IPS DF 6.9 (cell line): ENCODE measurements around the gene PROX2.

ENCODE experiments used
- DNase-seq: peaks from one replicate; pipeline ENCODE4 v3.0.0-alpha.2; 2013; ENCODE audit warnings: low read depth, low spot score
- H3K27ac ChIP-seq: one replicate; pipeline ENCODE4 v1.5.1; 2013; ENCODE audit warnings: low read length, control low read depth
- H3K27me3 ChIP-seq: 2 replicates; pipeline ENCODE4 v1.6.1; 2013; ENCODE audit warnings: mild to moderate bottlenecking, low read length; ENCODE audit not compliant: control insufficient read depth, insufficient read depth
- H3K36me3 ChIP-seq: 2 replicates; pipeline ENCODE4 v1.6.1; 2013; ENCODE audit warnings: low read length; ENCODE audit not compliant: control insufficient read depth, insufficient read depth
- H3K4me1 ChIP-seq: 2 replicates; pipeline ENCODE4 v1.6.1; 2013; ENCODE audit warnings: low read length; ENCODE audit not compliant: control insufficient read depth, insufficient read depth
- H3K4me3 ChIP-seq: 2 replicates; pipeline ENCODE4 v1.5.1; 2013; ENCODE audit warnings: mild to moderate bottlenecking, low read length
- H3K9me3 ChIP-seq: 2 replicates; pipeline ENCODE4 v1.6.1; 2013; ENCODE audit warnings: low read length, inconsistent platforms; ENCODE audit not compliant: control insufficient read depth, insufficient read depth
- WGBS: extraction: QIAGEN DNeasy Blood & Tissue Kit; methylation state at CpG from one replicate; pipeline ENCODE4 v1.1.7; 2013; ENCODE audit warnings: mixed read lengths, missing lambda C conversion rate; ENCODE audit not compliant: insufficient read length, insufficient coverage; 5-methylcytosine and 5-hydroxymethylcytosine counted together

The PROX2 gene

GRCh38 chr14:74846168-74846567 is 29.8 kb downstream of the PROX2 start:
- no peaks in the 10 kb centered on the region for H3K36me3 ChIP-seq
- H3K9me3 ChIP-seq = no peaks in the 10 kb centered on the region

DNA sequence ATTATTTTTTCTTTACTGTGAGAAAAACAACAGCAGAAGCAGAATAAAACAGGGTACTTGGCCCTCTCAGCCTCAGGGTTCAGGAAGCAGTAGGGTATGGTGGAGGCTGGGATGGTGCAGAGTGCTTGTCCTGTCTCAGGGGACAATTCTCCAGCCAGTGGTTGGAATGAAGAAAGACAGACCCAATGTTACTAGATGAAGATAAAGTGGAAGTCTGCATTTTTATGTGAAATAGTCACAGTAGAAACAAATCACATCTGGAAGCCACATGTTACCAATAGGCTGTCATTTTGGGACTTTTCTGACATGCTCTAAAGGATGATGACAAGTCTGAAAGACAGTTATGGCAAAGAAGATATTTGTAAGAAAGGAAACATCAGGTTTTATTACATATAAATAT is 32.3 kb downstream of the PROX2 start:
- no peak for DNase-seq
- H3K27me3 ChIP-seq = no peaks in the 10 kb centered on the region
- H3K36me3 ChIP-seq = no peaks in the 10 kb centered on the region
- no peak overlapping the region for H3K4me3 ChIP-seq
- no peaks in the 10 kb centered on the region for H3K9me3 ChIP-seq
- H3K27ac ChIP-seq = no peak overlapping the region
- H3K4me1 ChIP-seq = no peaks in the 10 kb centered on the region

More at GRCh38 chr14:74846168-74846567, 29.8 kb downstream of the PROX2 start:
- Histone ChIP-seq H3K4me3 (no peak overlapping the region), H3K27ac (no peak overlapping the region), H3K4me1 (no peaks in the 10 kb centered on the region), H3K27me3 (no peaks in the 10 kb centered on the region)
- DNase-seq = no peak
- no CpG with 5 or more reads among the region's 3 CpGs for WGBS

GRCh38 chr14:74841230-74842207 is 34.4 kb downstream of the PROX2 start:
- no peaks in the 10 kb centered on the region for H3K9me3 ChIP-seq
- no peaks in the 10 kb centered on the region for H3K27me3 ChIP-seq
- DNase-seq = no peak
- no peak overlapping the region for H3K27ac ChIP-seq
- no peak overlapping the region for H3K4me3 ChIP-seq
- H3K36me3 ChIP-seq = no peaks in the 10 kb centered on the region
- no CpG with 5 or more reads among the region's 4 CpGs for WGBS
- H3K4me1 ChIP-seq = no peaks in the 10 kb centered on the region

GRCh38 chr14:74840603-74841030 is 35.3 kb downstream of the PROX2 start:
- Histone ChIP-seq H3K36me3 (no peaks in the 10 kb centered on the region), H3K27ac (no peak overlapping the region), H3K4me3 (no peak overlapping the region), H3K27me3 (no peaks in the 10 kb centered on the region), H3K4me1 (no peaks in the 10 kb centered on the region), H3K9me3 (no peaks in the 10 kb centered on the region)
- WGBS = no CpG with 5 or more reads among the region's 5 CpGs
- DNase-seq = no peak

- Histone ChIP-seq H3K27me3 (no peaks in the 10 kb centered on the region), H3K4me3 (no peak overlapping the region), H3K4me1 (no peaks in the 10 kb centered on the region), H3K36me3 (no peaks in the 10 kb centered on the region), H3K9me3 (no peaks in the 10 kb centered on the region), H3K27ac (no peak overlapping the region)
- no CpG with 5 or more reads among the region's 2 CpGs for WGBS
- DNase-seq = no peak
These were observed 37.8 kb downstream of the PROX2 start for GRCh38 chr14:74838166-74838565.

GRCh38 chr14:74836251-74836960 is 39.5 kb downstream of the PROX2 start:
- no peaks in the 10 kb centered on the region for H3K36me3 ChIP-seq
- no peak overlapping the region for H3K4me3 ChIP-seq

GRCh38 chr14:74835645-74836250 is 40.2 kb downstream of the PROX2 start:
- no peaks in the 10 kb centered on the region for H3K27me3 ChIP-seq
- no peaks in the 10 kb centered on the region for H3K4me1 ChIP-seq
- no peak overlapping the region for H3K4me3 ChIP-seq
- no peaks in the 10 kb centered on the region; the same call in 1 of the 2 replicates for H3K36me3 ChIP-seq
- no CpG with 5 or more reads among the region's 7 CpGs for WGBS
- H3K9me3 ChIP-seq = no peaks in the 10 kb centered on the region
- no peak overlapping the region for H3K27ac ChIP-seq
- DNase-seq = no peak

More at GRCh38 chr14:74836251-74836960, 39.5 kb downstream of the PROX2 start:
- H3K9me3 ChIP-seq = no peaks in the 10 kb centered on the region
- no CpG with 5 or more reads among the region's 1 CpG for WGBS
- no peaks in the 10 kb centered on the region for H3K4me1 ChIP-seq
- no peak for DNase-seq
- no peaks in the 10 kb centered on the region for H3K27me3 ChIP-seq
- no peak overlapping the region for H3K27ac ChIP-seq

- H3K27ac ChIP-seq = no peak overlapping the region
- no peak for DNase-seq
- no peaks in the 10 kb centered on the region for H3K9me3 ChIP-seq
- H3K4me3 ChIP-seq = no peak overlapping the region
- H3K27me3 ChIP-seq = no peaks in the 10 kb centered on the region
- no CpG with 5 or more reads among the region's 5 CpGs for WGBS
- no peaks in the 10 kb centered on the region; the same call in 1 of the 2 replicates for H3K36me3 ChIP-seq
- H3K4me1 ChIP-seq = no peaks in the 10 kb centered on the region
These were observed 41.1 kb downstream of the PROX2 start for GRCh38 chr14:74834692-74835392.

DNA sequence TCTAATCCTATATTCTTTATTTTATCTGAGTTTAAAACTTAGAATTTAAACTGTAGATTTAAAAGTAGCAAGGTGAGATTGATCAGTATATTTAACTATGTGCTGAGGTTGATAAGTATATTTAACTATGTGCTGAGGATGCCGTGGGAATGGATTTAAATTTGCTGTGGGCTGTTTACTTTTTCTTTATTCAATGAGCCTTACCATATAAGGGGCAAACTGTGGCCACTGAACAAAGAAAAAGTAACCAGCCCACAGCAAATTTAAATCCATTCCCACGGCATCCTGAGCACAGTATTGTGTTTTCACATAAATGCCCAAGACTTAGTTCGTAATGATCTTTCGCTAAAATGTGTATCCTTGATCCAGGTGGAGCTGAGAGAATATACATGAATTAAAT is 43.1 kb downstream of the PROX2 start:
- H3K4me1 ChIP-seq = no peaks in the 10 kb centered on the region
- no peak for DNase-seq
- H3K27me3 ChIP-seq = no peaks in the 10 kb centered on the region
- H3K9me3 ChIP-seq = no peaks in the 10 kb centered on the region
- H3K27ac ChIP-seq = no peak overlapping the region
- H3K4me3 ChIP-seq = no peak overlapping the region
- peaks cover 4% of the 10 kb centered on the region; the same call in 1 of the 2 replicates for H3K36me3 ChIP-seq
- no CpG with 5 or more reads among the region's 4 CpGs for WGBS

DNA sequence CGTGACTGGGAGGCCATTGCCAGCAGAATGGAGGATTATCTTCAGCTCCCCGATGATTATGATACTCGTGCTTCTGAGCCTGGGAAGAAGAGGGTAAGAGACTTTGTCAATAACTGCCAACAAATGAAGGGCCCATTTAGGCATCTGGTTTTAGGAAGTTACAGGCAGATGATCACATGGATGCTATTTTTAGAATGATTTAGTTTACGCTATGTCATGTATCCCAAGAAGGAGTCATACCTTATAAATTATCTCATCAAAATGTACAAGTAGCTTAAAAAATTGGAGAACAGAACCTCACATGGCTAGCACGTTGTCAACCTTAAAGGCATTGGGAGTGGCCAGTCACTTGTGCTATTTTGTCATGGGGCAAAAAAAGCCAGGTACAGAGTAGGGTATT is 46.7 kb downstream of the PROX2 start:
- no peaks in the 10 kb centered on the region for H3K9me3 ChIP-seq
- WGBS = no CpG with 5 or more reads among the region's 5 CpGs
- DNase-seq = no peak

More for the DNA sequence above, 46.7 kb downstream of the PROX2 start:
- H3K4me1 ChIP-seq = peaks cover 2% of the 10 kb centered on the region; the same call in 1 of the 2 replicates
- no peaks in the 10 kb centered on the region for H3K27me3 ChIP-seq
- H3K36me3 ChIP-seq = peaks cover 4% of the 10 kb centered on the region; the same call in 1 of the 2 replicates
- no peak overlapping the region for H3K4me3 ChIP-seq
- no peak overlapping the region for H3K27ac ChIP-seq
